Activated CD4-positive, alpha-beta T cell treated with anti-CD3 and anti-CD28 coated beads, Interleukin-2, amount 50 U/mL, for 48 hours (primary cell): ENCODE measurements around the gene PFKM.
"Not testable (repeated sequence)": the region's sequence is repeated elsewhere in the genome, so short reads cannot be mapped to it uniquely, and the experiment has no call there.

Experiments
- DNase-seq, 2 experiments: peaks; one replicate each; pipeline ENCODE4 v3.0.0-alpha.2; 2020

The PFKM gene

DNA sequence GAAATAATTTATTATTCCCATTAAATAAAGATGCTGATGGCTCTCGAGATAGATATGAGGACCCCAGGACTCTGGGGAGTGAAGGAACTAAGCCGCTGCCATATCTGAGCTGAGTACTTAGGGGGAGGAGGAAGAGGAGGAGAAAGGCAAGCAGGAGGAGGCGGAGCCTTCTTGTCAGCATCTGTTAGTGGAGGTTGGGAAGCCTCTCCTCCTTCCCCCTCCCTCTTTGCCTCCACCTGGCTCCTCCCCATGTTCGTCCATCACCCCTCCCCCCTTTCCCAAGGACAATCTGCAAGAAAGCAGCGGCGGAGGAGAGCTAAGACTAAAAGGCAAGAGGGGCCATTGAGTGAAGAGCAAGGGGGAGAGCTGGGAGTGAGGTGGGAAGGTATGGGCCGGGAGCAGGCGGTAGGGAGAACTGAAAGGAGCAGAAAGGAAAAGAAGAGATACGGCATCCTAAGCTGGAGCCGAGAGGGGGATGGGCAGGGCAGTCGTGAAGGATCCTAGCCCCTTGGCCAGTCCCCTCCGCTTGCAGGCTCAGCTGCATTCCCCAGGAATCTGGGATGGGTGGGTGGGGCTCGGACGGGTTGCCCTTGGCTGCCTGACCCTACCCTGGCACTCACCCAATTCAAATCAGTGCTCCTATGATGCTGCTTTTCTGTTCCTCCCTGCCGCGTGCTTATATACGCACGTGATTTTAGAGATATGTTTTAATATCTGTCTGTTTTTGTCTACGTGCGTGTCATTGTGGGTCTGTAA lies at the start of gene PFKM:
TSS of gene PFKM (plus strand) at position 287 of the 756 bp plus-strand sequence. CDS start 3,411 bp downstream, outside the sequence.
- DNase-seq, result peak; percentile 80 to 86

DNA sequence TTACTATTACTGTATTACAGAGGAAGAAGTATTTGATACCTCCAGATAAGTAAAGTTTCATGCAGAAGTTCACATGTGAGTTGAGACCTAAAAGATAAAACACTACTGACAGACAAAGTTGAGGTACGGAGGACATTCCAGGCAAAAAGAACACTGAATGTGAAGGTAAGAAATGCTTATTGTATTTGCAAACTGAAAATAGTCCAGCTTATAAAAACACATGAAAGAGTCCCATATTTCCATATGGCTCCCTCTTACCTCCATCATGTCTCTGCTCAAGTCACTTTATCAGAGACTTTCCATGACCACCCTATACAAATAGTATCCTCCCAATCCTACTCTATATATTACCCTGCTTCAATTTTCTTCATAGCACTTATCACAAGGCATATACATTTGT lies 49.1 kb upstream of the PFKM start:
- no peak for DNase-seq

DNA sequence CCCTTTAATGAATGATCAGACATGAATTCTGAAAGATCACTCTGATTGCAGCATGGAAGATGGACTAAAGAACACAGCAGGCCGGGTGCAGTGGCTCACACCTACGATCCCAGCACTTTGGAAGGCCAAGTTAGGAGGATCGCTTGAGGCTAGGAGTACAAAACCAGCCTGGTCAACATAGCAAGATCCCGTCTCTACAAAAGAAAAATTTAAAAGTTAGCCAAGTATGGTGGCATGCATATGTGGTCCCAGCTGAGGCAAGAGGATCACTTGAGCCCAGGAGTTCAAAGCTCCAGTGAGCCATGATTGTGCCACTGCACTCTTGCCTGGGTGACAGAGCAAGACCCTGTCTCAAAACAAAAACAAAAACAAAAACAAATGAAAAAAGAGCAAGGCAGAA lies 48.4 kb upstream of the PFKM start:
- no peak for DNase-seq

DNA sequence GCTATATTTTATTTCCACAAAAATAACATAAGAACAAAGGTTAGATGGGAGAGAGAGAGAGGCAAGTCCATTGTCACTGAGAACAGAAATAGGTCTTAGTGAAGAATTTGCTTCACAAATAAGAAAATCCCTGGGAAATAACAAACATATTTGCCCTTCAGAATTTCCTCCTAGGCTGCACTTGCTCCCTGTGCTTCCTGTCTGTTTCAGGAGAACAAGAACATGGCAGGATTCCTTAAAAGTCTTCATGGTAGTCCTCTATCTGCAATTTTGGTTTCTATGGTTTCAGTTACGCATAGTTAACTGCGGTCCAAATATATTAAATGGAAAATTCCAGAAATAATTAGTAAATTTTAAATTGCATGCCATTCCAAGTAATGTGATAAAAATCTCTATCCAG lies 47.4 kb upstream of the PFKM start:
- DNase-seq, result no peak

DNA sequence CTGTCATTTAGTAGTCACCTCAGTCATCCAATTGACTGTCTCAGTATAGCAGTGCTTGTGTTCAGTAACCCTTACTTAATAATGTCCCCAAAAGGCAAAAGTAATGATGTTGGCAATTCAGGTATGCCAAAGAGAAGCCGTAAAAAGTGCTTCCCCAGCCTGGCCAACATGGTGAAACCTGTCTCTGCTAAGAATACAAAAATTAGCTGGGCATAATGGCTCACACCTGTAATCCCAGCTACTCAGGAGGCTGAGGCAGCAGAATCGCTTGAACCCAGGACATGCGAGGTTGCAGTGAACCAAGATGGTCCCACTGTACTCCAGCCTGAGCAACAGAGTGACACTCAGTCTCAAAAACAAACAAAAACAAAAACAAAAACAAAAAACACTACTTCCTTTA lies 46.9 kb upstream of the PFKM start:
- DNase-seq, result no peak

DNA sequence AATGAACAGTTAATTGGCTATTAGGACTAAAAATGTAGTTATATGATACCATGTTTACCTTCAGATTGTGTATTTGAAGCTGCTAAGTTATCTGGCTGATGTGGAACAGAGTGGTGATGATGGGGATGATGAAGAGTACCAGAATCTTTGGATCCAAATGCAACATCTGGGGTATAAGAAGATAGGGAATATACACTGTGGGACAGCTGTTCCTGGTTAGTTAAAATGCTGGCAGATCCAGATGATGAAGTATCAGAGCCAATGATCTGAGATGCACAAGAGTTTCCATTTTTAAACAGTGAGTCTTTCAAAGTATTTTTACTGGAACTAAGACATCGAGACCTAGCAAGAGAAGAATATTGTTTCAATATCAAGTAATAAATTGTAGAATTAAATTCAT lies 44.9 kb upstream of the PFKM start:
- no peak for DNase-seq

DNA sequence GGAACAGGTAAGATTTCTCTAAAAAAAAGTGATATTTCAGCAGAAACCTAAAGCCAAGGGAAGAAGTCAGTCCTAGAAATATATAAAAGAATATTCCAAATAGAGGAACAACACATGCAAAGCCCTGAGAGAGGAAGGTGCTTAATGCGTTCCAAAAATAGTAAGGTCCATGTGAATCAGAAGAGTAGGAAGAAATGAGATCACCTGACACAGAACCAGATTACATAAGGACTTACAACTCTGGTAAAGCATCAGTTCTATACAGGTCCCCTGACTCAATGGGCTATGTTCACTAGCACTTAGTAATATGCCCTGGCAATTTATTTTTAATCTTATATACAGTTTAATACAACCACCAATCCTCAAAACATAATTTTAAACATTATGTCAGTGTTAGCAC lies 43.3 kb upstream of the PFKM start:
- no peak for DNase-seq

DNA sequence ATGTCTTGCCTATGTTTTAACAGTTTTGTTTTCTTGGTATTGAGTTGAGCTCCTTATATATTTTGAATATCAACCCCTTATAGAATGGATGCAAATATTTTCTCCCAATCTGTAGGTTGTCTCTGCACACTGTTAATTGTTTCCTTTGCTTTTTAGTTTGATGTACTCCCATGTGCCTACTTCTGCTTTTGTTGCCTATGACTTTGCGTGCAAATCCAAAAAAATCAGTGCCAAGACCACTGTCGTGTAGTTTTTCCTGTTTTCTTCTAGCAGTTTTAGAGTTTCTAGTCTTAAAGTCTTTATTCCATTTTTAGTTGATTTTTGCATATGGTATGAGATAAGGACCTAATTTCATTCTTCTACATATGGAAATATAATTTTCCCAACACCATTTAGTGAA lies 42.1 kb upstream of the PFKM start:
- DNase-seq, result no peak

DNA sequence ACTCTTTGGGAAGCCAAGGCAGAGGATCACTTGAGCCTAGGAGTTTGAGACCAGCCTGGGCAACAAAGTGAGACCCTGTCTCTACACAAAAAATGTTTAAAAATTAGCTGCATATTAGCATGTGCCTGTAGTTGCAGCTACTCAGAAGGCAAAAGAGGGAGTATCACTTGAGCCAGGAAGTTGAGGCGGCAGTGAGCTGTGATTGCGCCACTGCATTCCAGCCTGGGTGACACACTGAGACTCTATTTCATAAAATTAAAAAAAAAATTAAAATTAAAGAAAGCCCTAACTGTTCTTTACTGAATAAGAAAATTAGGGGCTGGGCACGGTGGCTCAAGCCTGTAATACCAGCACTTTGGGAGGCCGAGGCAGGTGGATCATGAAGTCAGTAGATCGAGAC lies 40.3 kb upstream of the PFKM start:
- DNase-seq, result no peak

DNA sequence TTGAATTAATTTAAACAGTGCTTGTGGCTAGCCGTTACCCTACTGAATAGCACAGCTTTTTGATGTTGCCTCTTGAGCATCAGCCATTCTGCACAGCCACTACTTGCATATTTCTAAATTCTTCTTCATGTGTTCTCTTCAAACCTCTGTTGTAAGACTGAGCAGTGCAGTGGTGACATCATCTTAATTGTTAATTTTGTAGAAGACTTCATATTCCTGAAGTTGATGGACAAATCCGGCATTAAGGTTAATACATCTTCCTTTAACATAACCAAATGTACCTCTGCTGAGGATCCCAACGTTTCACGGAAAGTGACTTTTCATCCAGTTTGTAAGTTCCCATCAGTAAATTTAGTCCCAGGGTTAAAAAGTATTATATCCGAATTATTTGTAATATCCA lies 38.9 kb upstream of the PFKM start:
- no peak for DNase-seq

DNA sequence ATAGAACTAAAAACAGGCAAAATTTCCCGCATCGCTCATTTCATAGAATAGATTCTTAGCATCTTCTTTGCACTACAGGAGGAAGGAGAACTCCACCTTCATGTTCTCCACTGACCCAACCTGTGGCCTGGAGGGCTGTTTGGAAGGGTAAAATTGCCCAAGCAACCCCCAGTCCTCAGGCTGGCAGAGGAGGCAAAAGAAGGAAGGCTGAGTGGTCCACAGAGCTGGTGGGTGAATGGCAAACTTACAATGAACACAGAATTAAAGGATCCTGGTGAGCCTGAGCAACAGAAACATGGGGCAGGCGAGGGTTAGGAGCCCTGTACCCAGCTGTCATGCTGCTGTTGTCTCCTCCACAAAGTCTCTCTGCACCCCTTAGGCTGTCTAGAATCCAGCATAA lies 38.3 kb upstream of the PFKM start:
- no peak for DNase-seq

DNA sequence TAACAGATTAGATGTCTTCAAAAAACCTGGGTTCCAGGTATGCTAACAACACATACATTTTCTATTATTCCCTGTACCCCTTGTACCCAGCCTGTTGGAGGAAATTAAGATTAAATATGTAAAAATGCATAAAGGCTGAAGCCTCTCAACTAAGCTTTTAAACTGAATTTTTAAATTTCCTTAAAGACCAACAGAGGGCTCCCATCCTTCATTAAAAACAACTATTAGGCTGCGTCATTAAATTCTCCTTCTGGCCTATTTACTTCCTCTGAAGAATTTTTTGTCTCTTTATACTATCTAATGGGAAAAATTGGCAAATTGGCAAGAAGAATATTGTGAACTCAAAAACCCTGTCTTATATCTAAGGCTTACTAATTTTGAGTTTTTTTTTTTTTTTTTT lies 35.1 kb upstream of the PFKM start:
- DNase-seq, result no peak

DNA sequence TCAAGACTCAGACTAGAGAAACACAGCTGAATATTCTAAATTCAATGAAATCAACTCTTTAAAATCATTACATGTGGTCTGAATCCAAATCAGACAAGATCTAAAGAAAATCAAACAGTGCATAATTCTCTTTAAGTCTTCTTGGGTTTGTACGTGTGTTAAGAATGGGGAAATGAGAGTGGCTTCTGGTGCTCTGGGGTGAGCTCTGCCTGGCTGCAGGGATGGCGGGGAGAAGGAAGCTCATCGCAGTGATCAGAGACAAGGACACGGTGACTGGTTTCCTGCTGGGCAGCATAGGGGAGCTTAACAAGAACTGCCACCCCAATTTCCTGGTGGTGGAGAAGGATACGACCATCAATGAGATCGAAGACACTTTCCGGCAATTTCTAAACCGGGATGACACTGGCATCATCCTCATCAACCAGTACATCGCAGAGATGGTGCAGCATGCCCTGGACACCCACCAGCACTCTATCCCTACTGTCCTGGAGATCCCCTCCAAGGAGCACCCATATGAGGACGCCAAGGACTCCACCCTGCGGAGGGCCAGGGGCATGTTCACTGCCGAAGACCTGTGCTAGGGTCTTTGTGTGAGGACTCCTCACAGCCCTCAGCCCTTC lies 34.2 kb upstream of the PFKM start:
- DNase-seq, result no peak

DNA sequence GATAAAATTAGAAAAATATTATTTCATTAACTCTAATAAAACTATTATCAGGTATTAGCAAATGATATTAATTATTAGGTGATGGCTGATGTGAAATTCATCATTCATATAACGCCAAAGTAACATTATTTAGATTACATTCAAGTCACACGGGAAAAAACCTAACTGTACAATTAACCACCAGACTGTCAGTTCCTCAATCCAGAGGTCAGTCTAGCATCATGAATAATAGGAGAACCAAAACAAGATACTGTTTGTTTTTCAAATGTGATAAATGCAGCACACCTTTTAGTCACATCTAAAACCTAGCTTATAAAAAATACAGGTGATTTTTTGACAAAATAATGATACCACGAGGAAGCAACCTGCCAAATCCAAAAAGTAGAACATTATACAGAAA lies 32.8 kb upstream of the PFKM start:
- DNase-seq, result no peak

DNA sequence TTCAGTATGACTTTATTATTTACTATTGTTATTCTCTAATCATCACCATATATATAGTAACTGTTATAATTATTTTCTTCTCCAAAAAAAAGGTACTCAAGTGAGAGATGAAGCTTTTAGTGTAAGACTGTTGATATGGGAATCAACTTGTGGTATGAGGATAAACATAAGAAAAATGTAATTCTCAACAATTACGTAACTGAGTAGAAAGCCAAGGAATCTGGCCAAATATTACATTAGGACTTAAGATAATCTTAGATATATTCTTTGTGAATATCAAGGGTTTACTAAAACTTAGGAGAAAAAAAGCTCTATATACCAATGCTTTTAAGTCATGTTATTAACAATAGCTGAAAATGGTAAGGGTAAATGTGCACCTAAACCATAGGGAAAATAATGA lies 26.6 kb upstream of the PFKM start:
- DNase-seq, result no peak

DNA sequence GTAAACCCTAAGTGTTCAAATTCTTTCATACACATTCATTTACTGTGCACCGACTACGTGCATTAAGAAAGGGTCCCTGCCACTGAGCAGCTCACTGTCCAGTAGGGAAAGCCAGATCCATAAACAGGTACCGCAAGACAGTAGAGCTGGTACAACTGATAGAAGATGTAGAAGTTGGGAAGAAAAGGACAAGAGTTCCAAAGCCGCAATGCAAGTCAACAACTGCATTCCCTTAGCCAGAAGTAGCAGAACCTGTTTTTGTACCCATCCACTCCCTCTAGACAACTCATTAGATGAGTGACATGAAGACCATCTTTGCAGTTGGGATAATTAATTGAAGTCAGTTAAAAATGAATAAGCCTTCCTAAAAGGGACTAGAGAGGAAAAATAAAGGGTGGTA lies 14.6 kb upstream of the PFKM start:
- DNase-seq, result no peak

DNA sequence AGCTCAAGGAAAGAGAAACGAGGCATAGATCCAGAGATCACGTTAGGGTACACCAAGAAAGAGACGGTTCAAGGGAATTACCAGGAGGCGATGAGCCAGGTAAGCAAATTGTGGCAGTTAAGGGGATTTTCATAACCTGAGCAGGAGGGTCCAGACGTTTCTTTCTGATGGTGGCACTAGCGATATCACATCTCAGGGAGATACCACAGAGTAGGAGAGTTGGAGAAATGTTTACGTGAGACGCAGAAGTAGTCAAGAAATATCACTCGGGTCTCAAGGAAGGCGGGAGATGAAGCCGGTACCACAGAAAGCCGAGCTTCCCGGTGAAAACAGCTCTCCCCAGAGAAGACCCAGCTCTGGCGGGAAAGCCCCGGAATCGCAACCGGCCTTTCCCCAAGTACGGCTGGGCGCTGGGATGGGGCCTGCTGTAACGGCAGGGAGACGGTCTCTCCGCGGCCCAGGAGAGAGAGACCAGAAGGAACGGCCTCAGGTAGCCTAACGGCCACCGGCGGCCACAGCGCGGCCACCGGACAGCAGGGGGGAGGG lies 13.8 kb upstream of the PFKM start:
- peak; percentile 56 for DNase-seq

DNA sequence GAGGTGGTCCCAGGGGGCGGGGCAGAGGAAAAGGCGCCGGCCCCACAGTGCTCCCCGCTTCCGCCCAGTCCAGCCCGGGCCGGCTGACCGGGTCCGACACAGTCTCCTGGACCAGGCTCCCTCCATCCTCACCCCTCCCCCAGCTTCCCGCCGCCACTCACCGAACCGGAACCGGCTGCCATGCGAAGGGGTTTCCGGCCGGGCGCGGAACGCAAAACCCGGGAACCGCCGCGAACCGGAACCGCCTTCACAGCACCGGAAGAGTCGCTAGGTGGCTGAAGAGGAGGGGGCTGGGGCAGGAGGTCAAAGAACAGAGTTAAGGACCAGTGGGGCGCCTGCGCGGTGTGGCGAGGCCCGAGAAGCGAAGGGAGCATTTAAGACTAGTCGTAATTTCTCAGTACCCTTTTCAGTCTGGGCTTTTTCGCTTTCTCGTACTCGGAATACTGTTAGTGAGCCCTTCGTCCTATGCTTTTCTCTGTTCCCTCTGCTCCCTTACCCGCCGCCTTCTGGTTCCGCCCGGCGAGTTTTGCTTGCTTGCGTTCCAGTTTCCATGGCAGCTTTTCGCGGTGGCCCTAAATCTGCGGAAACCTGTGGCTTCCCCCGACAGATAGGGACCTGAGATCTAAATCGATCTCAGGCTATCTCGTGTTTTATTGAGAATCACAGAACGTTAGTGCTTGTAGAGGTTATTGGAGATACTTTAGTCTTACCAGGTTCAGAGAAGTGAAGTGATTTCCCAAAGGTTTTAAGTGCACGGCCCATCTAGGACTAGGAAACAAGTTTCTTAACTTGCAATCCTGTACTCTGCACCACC lies 13.1 kb upstream of the PFKM start, which contains the start of gene SENP1:
TSS of gene SENP1 (minus strand) at position 213 of the 814 bp plus-strand sequence. CDS start 4,607 bp downstream, outside the sequence.
- DNase-seq, result peak; percentile 92 to 93

DNA sequence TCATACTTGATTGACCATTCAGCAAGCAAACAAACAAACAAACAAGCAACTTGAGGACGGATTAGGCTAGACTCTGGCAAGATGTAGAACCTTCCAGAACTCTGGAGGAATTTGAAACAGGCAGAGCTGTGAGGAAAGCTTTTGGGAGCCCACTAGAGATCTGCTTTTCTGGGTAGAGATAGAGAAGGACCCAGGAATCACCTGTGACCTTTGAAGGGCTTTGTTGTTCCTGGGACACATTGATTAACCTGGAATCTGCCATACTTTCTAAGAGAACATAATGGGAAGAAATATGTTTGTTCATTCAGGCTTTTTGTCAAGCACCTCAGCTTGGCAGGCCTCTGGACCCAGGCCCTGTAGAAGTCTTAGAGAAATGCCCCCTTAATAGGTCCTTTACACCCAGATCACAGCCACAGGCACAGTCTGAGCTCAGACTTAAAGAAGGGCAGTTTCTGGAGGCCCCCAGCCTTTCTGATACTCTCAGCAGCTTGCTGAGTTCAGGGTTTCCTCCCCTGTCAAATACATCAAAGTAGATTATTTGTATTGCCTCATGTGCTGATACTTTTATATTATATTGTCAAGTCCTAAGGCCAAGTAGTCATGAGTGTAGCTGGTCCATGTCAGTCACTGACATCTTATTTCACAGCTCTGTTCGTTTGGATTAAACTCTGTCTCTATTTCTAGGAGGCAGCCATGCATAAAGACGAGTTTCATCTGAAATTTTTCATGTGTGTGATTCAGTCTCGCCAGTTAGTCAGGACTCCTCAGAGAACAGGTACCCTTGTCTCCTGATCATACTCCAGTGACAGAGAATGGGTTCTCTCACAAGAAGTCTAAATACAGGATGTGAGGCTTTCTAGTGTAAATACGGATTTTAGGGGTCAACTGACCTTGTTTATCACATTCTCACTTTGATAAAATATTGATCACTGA lies 12.2 kb upstream of the PFKM start:
- no peak for DNase-seq

DNA sequence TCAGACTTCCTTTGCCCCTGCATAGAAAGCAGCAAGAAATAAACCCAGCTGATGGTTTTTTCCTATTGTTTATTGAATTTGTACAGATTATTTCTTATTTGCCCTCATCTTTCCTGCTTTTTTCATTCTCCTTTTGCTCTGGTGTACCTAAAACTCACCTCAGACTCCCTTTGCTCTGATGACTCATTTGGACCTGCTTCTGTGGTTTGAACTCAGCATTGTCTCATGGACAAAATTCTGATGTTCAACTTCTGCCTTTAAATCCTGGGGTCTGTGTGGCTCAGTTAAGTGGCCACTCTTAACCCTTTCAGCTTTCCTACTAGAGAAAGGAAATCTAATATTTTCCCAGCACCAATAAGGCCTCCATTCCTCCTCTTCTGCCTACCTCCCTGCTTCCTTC lies 9.7 kb upstream of the PFKM start:
- no peak for DNase-seq

DNA sequence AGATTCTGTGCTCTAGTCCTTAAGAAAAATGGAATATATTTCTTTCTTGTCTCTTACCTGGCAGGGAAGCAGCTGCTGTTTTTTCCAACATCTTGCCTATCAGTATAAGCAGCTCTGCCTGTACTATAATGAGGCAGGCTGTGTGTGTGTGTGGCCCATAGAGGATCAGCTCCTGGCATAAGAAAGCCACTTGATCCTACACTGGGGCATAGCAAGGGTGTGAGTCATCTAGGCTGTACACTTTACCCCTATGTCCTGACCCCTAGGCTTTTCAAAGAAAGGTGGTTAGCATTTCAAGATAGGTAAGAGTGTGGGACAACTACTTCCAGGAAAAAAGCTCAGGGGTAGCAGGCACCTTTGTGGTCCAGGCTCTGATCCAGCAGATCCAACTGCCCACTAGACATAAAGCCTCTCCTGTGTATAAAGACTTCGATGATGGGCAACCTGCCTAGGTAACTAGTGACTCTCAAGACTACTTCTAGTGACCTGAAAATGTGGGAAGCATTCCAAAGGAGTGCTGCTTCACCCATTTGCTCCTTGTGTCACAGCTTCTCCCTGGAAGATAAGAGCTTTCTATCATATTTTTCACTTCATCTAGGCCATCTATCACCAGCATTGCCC lies 8.4 kb upstream of the PFKM start:
- no peak for DNase-seq

DNA sequence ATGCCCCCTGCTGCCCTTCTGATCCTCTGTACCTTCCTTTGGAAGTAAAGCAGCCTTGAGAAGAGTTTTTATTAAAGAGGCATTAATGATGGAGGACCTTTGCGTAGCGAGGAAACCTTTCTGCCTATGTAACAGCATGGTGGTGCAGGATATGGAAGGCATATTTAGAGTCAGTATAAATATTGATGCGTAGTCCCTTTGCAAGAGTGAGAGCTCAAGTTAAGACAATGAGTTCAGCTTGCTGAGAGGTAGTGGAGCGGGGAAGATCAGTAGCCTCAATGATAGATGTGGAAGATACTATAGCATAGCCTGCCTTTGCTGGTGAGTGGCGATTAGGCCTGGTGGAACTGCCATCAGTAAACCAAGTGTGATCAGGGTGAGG lies 7.9 kb upstream of the PFKM start:
- not testable (repeated sequence) for DNase-seq
